HepG2 (cell line): ENCODE measurements around the gene SAP30. TPM values are rescaled to one million over a fixed set of nuclear protein-coding genes. Genes with fewer than 3 reads are reported as not detected.

ENCODE experiments used
- ATAC-seq: fragments of 200-7000 bp; cut with Tn5 transposase; 3 replicates; pipeline ENCODE4 v1.9.1; 2020; ENCODE audit warnings: mild to moderate bottlenecking, moderate library complexity
- BruUV-seq: library from RNA; stranded (reverse); fragments of 400-500 nt; replicated peaks from 2 replicates; lab custom pipeline; 2021; lab: Mats Ljungman, UMichigan
- CTCF ChIA-PET: fragments of 300-600 bp; formaldehyde crosslinking; extraction: SDS; loops from one replicate; lab custom pipeline; 2021; ENCODE audit warnings: low total read pairs, inconsistent platforms, low intra/inter-chr PET ratio; lab: Yijun Ruan, JAX
- POLR2A ChIA-PET: fragments of 350-600 bp; sonication (Branson Sonifier 250); formaldehyde crosslinking; loops from one replicate; lab custom pipeline; 2020; ENCODE audit warnings: antibody characterized with exemption, inconsistent platforms; lab: Yijun Ruan, JAX
- DNase-seq: peaks from one replicate; pipeline ENCODE4 v3.0.0-alpha.2; 2015; ENCODE audit warnings: low spot score
- FAIRE-seq: peaks from 3 replicates; lab custom pipeline; 2011; peaks lifted over from hg19 to GRCh38; lab: Jason Lieb, UNC
- H2AFZ ChIP-seq: one replicate; pipeline ENCODE4 v1.6.1; 2011; ENCODE audit warnings: low read length, inconsistent platforms
- H3K27ac ChIP-seq: fragments of 300-600 bp; 3 replicates; pipeline ENCODE4 v1.8.0; 2011; ENCODE audit warnings: mixed run types, mild to moderate bottlenecking, mixed read lengths, low read length, inconsistent platforms; ENCODE audit not compliant: insufficient read depth; ENCODE audit errors: extremely low read length
- H3K27me3 ChIP-seq, 2 experiments: fragments of 200-600 bp in 1 of 2; 2 replicates in 1 of 2; 3 replicates in 1 of 2; pipeline versions ENCODE4 v1.6.0 to v1.8.0; 2011; ENCODE audit warnings: low read length in 2 of 2, mild to moderate bottlenecking in 2 of 2, moderate library complexity in 2 of 2, inconsistent platforms in 1 of 2; ENCODE audit not compliant: insufficient read depth in 2 of 2, control insufficient read depth in 1 of 2
- H3K36me3 ChIP-seq, 2 experiments: fragments of 200-600 bp in 1 of 2; replicated peaks in 1 of 2; 2 replicates in 1 of 2; 3 replicates in 1 of 2; pipeline versions ENCODE4 v1.5.1 to v1.8.0; 2011; ENCODE audit warnings: low read length in 2 of 2, inconsistent platforms in 1 of 2; ENCODE audit not compliant: insufficient read depth in 2 of 2, control insufficient read depth in 1 of 2
- H3K4me1 ChIP-seq: 2 replicates; pipeline ENCODE4 v1.5.1; 2012; ENCODE audit warnings: low read length, inconsistent platforms; ENCODE audit not compliant: insufficient read depth
- H3K4me2 ChIP-seq: 2 replicates; pipeline ENCODE4 v1.6.0; 2011; ENCODE audit warnings: low read depth, low read length, inconsistent platforms
- H3K4me3 ChIP-seq, 3 experiments: fragments of 200-600 bp in 1 of 3; sonication (generic), shearing (Covaris generic) in 1 of 3; replicated peaks in 1 of 3; 2 replicates each; pipeline ENCODE4 v1.5.1; 2011 to 2016; ENCODE audit warnings: low read length in 3 of 3, inconsistent platforms in 2 of 3, low read depth in 2 of 3, mild to moderate bottlenecking in 2 of 3, control low read depth in 1 of 3, mixed read lengths in 1 of 3; ENCODE audit not compliant: insufficient read depth in 1 of 3
- H3K79me2 ChIP-seq: one replicate; pipeline ENCODE4 v1.6.1; 2011; ENCODE audit warnings: low read length, inconsistent platforms; ENCODE audit not compliant: insufficient read depth
- H3K9ac ChIP-seq: 2 replicates; pipeline ENCODE4 v1.6.0; 2011; ENCODE audit warnings: mild to moderate bottlenecking, low read depth, low read length, inconsistent platforms; ENCODE audit not compliant: insufficient read depth
- H3K9me3 ChIP-seq: 2 replicates; pipeline ENCODE4 v1.5.1; 2012; ENCODE audit warnings: mild to moderate bottlenecking, low read length
- H4K20me1 ChIP-seq: 2 replicates; pipeline ENCODE4 v1.6.0; 2011; ENCODE audit warnings: inconsistent platforms, mild to moderate bottlenecking, low read length, moderate library complexity; ENCODE audit not compliant: insufficient read depth
- KDM5A ChIP-seq: fragments of 200-600 bp; sonication (generic); IDR thresholded peaks from 2 replicates; pipeline ENCODE4 v1.7.0; 2018; ENCODE audit warnings: antibody characterized with exemption, mild to moderate bottlenecking, low read length, borderline replicate concordance
- KMT2A ChIP-seq: sonication (generic); formaldehyde crosslinking; IDR thresholded peaks from 2 replicates; pipeline ENCODE4 v1.4.0; 2020; ENCODE audit warnings: missing genetic modification reagents
- PAWR ChIP-seq: sonication (generic); formaldehyde crosslinking; IDR thresholded peaks from 2 replicates; pipeline ENCODE4 v1.4.0; 2020; ENCODE audit warnings: missing genetic modification reagents, mild to moderate bottlenecking, borderline replicate concordance
- SMAD1 ChIP-seq: sonication (generic); formaldehyde crosslinking; IDR thresholded peaks from 2 replicates; pipeline ENCODE4 v1.4.0; 2020; ENCODE audit warnings: missing genetic modification reagents, low read depth, mild to moderate bottlenecking, borderline replicate concordance
- ZBTB1 ChIP-seq: sonication (generic); formaldehyde crosslinking; IDR thresholded peaks from 2 replicates; pipeline ENCODE4 v1.4.0; 2020; ENCODE audit warnings: missing genetic modification reagents, borderline replicate concordance
- ZFX ChIP-seq: sonication (generic); formaldehyde crosslinking; IDR thresholded peaks from 2 replicates; pipeline ENCODE4 v1.4.0; 2020; ENCODE audit warnings: mild to moderate bottlenecking, low read depth, missing genetic modification reagents, moderate library complexity
- ZKSCAN1 ChIP-seq: fragments of 150-350 bp; IDR thresholded peaks from 2 replicates; pipeline ENCODE4 v1.6.1; 2014; ENCODE audit warnings: low read length
- ZNF496 ChIP-seq: sonication (generic); formaldehyde crosslinking; IDR thresholded peaks from 2 replicates; pipeline ENCODE4 v1.8.1; 2023; ENCODE audit warnings: mild to moderate bottlenecking, moderate library complexity, missing genetic modification reagents; ENCODE audit not compliant: insufficient replicate concordance
- ZNF850 ChIP-seq: sonication (generic); formaldehyde crosslinking; conservative IDR thresholded peaks from 2 replicates; pipeline ENCODE4 v1.9.0; 2021; ENCODE audit warnings: mild to moderate bottlenecking, missing genetic modification reagents
- ZNF878 ChIP-seq: sonication (generic); formaldehyde crosslinking; IDR thresholded peaks from 2 replicates; pipeline ENCODE4 v1.8.1; 2023; ENCODE audit warnings: mild to moderate bottlenecking, missing genetic modification reagents, moderate library complexity
- WGBS: methylation state at CpG from one replicate; pipeline ENCODE4 v1.1.6; 2017; ENCODE audit warnings: low lambda C conversion rate; 5-methylcytosine and 5-hydroxymethylcytosine counted together
- in situ Hi-C: cut with HindIII; loops from 2 replicates; pipeline ENCODE4 v1.10.0; 2017; ENCODE audit warnings: low pct_unique_long_range_greater_than_20kb; ENCODE audit not compliant: extremely low pct_ligation_motif_present
- intact Hi-C: fragments of 100-400 bp; cut with micrococcal nuclease; formaldehyde crosslinking; loops from one replicate; pipeline ENCODE4 v1.10.0; 2022; ENCODE audit not compliant: unreplicated experiment
- polyA plus RNA-seq, 8 experiments: library from polyadenylated mRNA; depleted of rRNA in 3 of 8; stranded (reverse) in 7 of 8; unstranded in 1 of 8; fragments of >200 nt; fragmentation: Illumina TruSeq in 4 of 8; extraction: Trizol in 4 of 8; gene quantifications; 2 replicates each; pipeline versions ENCODE4 v1.2.1 to v1.2.3, GENCODE V29; 2011 to 2016; ENCODE audit warnings: low read depth in 4 of 8, missing spikeins in 1 of 8, mixed read lengths in 1 of 8; ENCODE audit not compliant: insufficient read depth in 1 of 8
- total RNA-seq, 5 experiments: library from RNA; depleted of rRNA; stranded (reverse); fragments of >200 nt; fragmentation: Illumina TruSeq; extraction: Trizol; gene quantifications; 2 replicates each; pipeline ENCODE4 v1.2.3, GENCODE V29; 2016; ENCODE audit warnings: low read depth in 1 of 5
- TF ChIP-seq, protein P1 (sequence below): sonication (generic); formaldehyde crosslinking; conservative IDR thresholded peaks from 2 replicates; pipeline ENCODE4 v1.8.0; 2022; ENCODE audit warnings: mild to moderate bottlenecking, moderate library complexity, missing genetic modification reagents

The SAP30 gene
- total and polyA plus RNA-seq, 2 of the 13 experiments (the other 11 are each of a cell fraction or from before 2014, with no cell fraction given) = 14.2 to 25.1 TPM

DNA sequence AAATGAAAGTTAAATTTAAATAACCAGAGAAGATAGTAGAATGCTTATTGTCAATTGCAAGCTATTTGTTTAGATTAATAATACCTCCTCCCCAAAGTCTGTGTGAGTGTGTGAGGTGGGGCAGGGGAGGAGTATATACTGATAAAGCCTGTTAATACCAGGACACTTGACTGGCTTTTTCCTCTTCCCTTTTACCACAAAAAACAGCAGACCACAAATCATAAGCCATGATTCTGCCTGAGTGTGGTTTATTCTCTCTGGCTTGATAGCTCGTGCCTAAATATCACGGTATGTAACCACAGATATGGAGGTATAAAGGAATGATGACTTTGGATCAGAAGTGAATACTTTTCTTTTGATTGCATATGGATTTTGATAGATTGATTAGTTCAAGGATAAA is 50.0 kb downstream of the SAP30 start:
- no peaks in the 10 kb centered on the region for H4K20me1 ChIP-seq
- intact Hi-C loops = loop anchor here (10.0 kb wide), 1 partner anchor 574 kb away; no protein-coding TSS in a partner anchor
- H3K27ac ChIP-seq = no peak overlapping the region
- H3K9me3 ChIP-seq = no peaks in the 10 kb centered on the region
- ATAC-seq (no peak), FAIRE-seq (no peak), DNase-seq (no peak)
- H3K27me3 ChIP-seq = no peaks in the 10 kb centered on the region
- H3K79me2 ChIP-seq = no peaks in the 10 kb centered on the region
- ChIA-PET CTCF (interaction anchor here (1.1 to 2.5 kb wide), 2 partner anchors 73 to 407 kb away, joined by 3 to 21 read pairs; no protein-coding TSS in a partner anchor), POLR2A (no interaction called here)
- BruUV-seq = no TSS peak
- no peak overlapping the region for H3K4me3 ChIP-seq
- no peak overlapping the region for H3K4me2 ChIP-seq
- no peak overlapping the region for H3K9ac ChIP-seq
- H2AFZ ChIP-seq = no peak overlapping the region
- H3K4me1 ChIP-seq = no peaks in the 10 kb centered on the region
- no peaks in the 10 kb centered on the region for H3K36me3 ChIP-seq
- in situ Hi-C loops = loop anchor here (5.0 to 25.0 kb wide), 2 partner anchors 72 to 408 kb away; no protein-coding TSS in a partner anchor
- TF ChIP-seq KMT2A (no peak), ZNF850 (no peak), ZNF496 (CRISPR knock-in tag) (no peak), SMAD1 (no peak), PAWR (CRISPR knock-in tag) (no peak), KDM5A (no peak), ZNF878 (CRISPR knock-in tag) (no peak), ZKSCAN1 (no peak), ZFX (CRISPR knock-in tag) (no peak), ZBTB1 (no peak)
- TF ChIP-seq, protein P1, sequence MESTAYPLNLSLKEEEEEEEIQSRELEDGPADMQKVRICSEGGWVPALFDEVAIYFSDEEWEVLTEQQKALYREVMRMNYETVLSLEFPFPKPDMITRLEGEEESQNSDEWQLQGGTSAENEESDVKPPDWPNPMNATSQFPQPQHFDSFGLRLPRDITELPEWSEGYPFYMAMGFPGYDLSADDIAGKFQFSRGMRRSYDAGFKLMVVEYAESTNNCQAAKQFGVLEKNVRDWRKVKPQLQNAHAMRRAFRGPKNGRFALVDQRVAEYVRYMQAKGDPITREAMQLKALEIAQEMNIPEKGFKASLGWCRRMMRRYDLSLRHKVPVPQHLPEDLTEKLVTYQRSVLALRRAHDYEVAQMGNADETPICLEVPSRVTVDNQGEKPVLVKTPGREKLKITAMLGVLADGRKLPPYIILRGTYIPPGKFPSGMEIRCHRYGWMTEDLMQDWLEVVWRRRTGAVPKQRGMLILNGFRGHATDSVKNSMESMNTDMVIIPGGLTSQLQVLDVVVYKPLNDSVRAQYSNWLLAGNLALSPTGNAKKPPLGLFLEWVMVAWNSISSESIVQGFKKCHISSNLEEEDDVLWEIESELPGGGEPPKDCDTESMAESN (CRISPR knock-in tag) = no peak
- TF ChIP-seq, all 625 proteins: peak for 0
- 72% methylated on average over 2 of the region's 2 CpGs for WGBS
